Ishikawa (cell line): ENCODE measurements around the gene ANKRD13D.

Experiments used
- CEBPB ChIP-seq: IDR thresholded peaks from 2 replicates; pipeline ENCODE4 v1.6.1; 2012
- CREB1 ChIP-seq: IDR thresholded peaks from 2 replicates; pipeline ENCODE4 v1.6.1; 2012; ENCODE audit warnings: low read depth
- EGR1 ChIP-seq: IDR thresholded peaks from 2 replicates; pipeline ENCODE4 v1.6.1; 2012
- EP300 ChIP-seq: IDR thresholded peaks from 2 replicates; pipeline ENCODE4 v1.6.1; 2012; ENCODE audit warnings: borderline replicate concordance
- FOXM1 ChIP-seq: IDR thresholded peaks from 2 replicates; pipeline ENCODE4 v1.6.1; 2012; ENCODE audit warnings: low read depth, borderline replicate concordance
- MAX ChIP-seq: IDR thresholded peaks from 2 replicates; pipeline ENCODE4 v1.6.1; 2012
- NFIC ChIP-seq: IDR thresholded peaks from 2 replicates; pipeline ENCODE4 v1.6.1; 2012
- RAD21 ChIP-seq: IDR thresholded peaks from 2 replicates; pipeline ENCODE4 v1.6.1; 2012; ENCODE audit warnings: low read depth
- REST ChIP-seq: IDR thresholded peaks from 2 replicates; pipeline ENCODE4 v1.6.1; 2012; ENCODE audit warnings: low read depth, mild to moderate bottlenecking
- TAF1 ChIP-seq: IDR thresholded peaks from 2 replicates; pipeline ENCODE4 v1.6.1; 2012; ENCODE audit warnings: low read depth, mild to moderate bottlenecking
- TCF12 ChIP-seq: IDR thresholded peaks from 2 replicates; pipeline ENCODE4 v1.6.1; 2012; ENCODE audit warnings: low read depth
- TEAD4 ChIP-seq: IDR thresholded peaks from 2 replicates; pipeline ENCODE4 v1.6.1; 2012
- USF1 ChIP-seq: IDR thresholded peaks from 2 replicates; pipeline ENCODE4 v1.6.1; 2012
- YY1 ChIP-seq: IDR thresholded peaks from 2 replicates; pipeline ENCODE4 v1.6.1; 2012; ENCODE audit warnings: low read depth
- ZBTB7A ChIP-seq: IDR thresholded peaks from 2 replicates; pipeline ENCODE4 v1.6.1; 2012; ENCODE audit warnings: low read depth

Gene ANKRD13D

GRCh38 chr11:67275606-67276409 is 13.3 kb upstream of the ANKRD13D start:
- TF ChIP-seq TCF12: no peak
- TF ChIP-seq FOXM1: no peak
- TF ChIP-seq TAF1: no peak
- no peak for TF ChIP-seq NFIC
- TF ChIP-seq TEAD4: no peak

- TF ChIP-seq FOXM1 (no peak), TAF1 (no peak), REST (no peak), RAD21 (no peak), EGR1 (no peak), EP300 (no peak), TCF12 (no peak), CEBPB (no peak), NFIC (no peak), TEAD4 (no peak), YY1 (no peak), ZBTB7A (no peak), USF1 (no peak), MAX (no peak)
Measured at GRCh38 chr11:67276781-67277230, 12.3 kb upstream of the ANKRD13D start.

GRCh38 chr11:67277231-67277961 is 11.7 kb upstream of the ANKRD13D start:
- TF ChIP-seq TEAD4: no peak
- no peak for TF ChIP-seq CEBPB
- TF ChIP-seq NFIC: no peak
- no peak for TF ChIP-seq USF1

- TF ChIP-seq REST (no peak), CEBPB (no peak)
Measured at GRCh38 chr11:67278135-67278938, 10.8 kb upstream of the ANKRD13D start.

- no peak for TF ChIP-seq EGR1
- TF ChIP-seq TEAD4: no peak
- no peak for TF ChIP-seq EP300
- no peak for TF ChIP-seq FOXM1
- no peak for TF ChIP-seq CEBPB
- no peak for TF ChIP-seq YY1
- TF ChIP-seq MAX: no peak
- TF ChIP-seq TCF12: no peak
- no peak for TF ChIP-seq ZBTB7A
- TF ChIP-seq CREB1: no peak
- no peak for TF ChIP-seq TAF1
- TF ChIP-seq REST: no peak
- TF ChIP-seq NFIC: no peak
- no peak for TF ChIP-seq RAD21
- no peak for TF ChIP-seq USF1
Measured at GRCh38 chr11:67278939-67279588, 10.0 kb upstream of the ANKRD13D start.
